K562 (cell line): ENCODE measurements around the gene FAM193A. TPM values are rescaled to one million over a fixed set of nuclear protein-coding genes. Genes with fewer than 3 reads are reported as not detected.

ENCODE experiments used
- ATAC-seq: fragments of 200-7000 bp; cut with Tn5 transposase; 3 replicates; pipeline ENCODE4 v1.9.1; 2020; ENCODE audit warnings: moderate library complexity
- BruUV-seq: library from RNA; stranded (reverse); fragments of 400-500 nt; replicated peaks from 2 replicates; lab custom pipeline; 2021; lab: Mats Ljungman, UMichigan
- CTCF ChIA-PET: fragments of 300-600 bp; formaldehyde crosslinking; extraction: SDS; loops from one replicate; lab custom pipeline; 2021; ENCODE audit warnings: low intra/inter-chr PET ratio; lab: Yijun Ruan, JAX
- POLR2A ChIA-PET: fragments of 300-600, 350-650 bp; sonication (Branson Sonifier 250); formaldehyde crosslinking; extraction: SDS; loops from one replicate; lab custom pipeline; 2021; ENCODE audit warnings: antibody characterized with exemption, inconsistent platforms; lab: Yijun Ruan, JAX
- DNase-seq, 4 experiments: peaks; one replicate each; pipeline versions ENCODE4 v3.0.0 to v3.0.0-alpha.2; 2011 to 2018; ENCODE audit warnings: low spot score in 3 of 4, mixed read lengths in 3 of 4; ENCODE audit errors: extremely low read depth in 1 of 4
- FAIRE-seq: peaks from 2 replicates; lab custom pipeline; 2011; peaks lifted over from hg19 to GRCh38; lab: Jason Lieb, UNC
- H2AFZ ChIP-seq: 2 replicates; pipeline ENCODE4 v1.6.0; 2011; ENCODE audit warnings: low read depth, low read length, control low read depth, inconsistent platforms
- H3K27ac ChIP-seq: fragments of 200-600 bp; 3 replicates; pipeline ENCODE4 v1.8.0; 2011; ENCODE audit warnings: low read depth, mild to moderate bottlenecking, control low read depth, inconsistent platforms, low read length, moderate library complexity, mixed read lengths; ENCODE audit errors: extremely low read depth
- H3K27me3 ChIP-seq, 2 experiments: fragments of 300-600 bp in 1 of 2; 2 replicates in 1 of 2; 3 replicates in 1 of 2; pipeline versions ENCODE4 v1.6.0 to v1.8.0; 2011; ENCODE audit warnings: inconsistent platforms in 2 of 2, low read length in 2 of 2, mild to moderate bottlenecking in 1 of 2, mixed read lengths in 1 of 2, moderate library complexity in 1 of 2; ENCODE audit not compliant: control insufficient read depth in 2 of 2, insufficient read depth in 2 of 2
- H3K36me3 ChIP-seq: fragments of 300-600 bp; 3 replicates; pipeline ENCODE4 v1.8.0; 2011; ENCODE audit warnings: mild to moderate bottlenecking, low read length, inconsistent platforms; ENCODE audit not compliant: control insufficient read depth, insufficient read depth
- H3K4me1 ChIP-seq, 2 experiments: fragments of 200-600 bp in 1 of 2; replicated peaks in 1 of 2; 2 replicates in 1 of 2; 3 replicates in 1 of 2; pipeline versions ENCODE4 v1.5.1 to v1.8.0; 2011; ENCODE audit warnings: inconsistent platforms in 2 of 2, low read length in 2 of 2, mild to moderate bottlenecking in 1 of 2, mixed read lengths in 1 of 2, moderate library complexity in 1 of 2; ENCODE audit not compliant: control insufficient read depth in 2 of 2, insufficient read depth in 2 of 2
- H3K4me2 ChIP-seq: 2 replicates; pipeline ENCODE4 v1.6.1; 2011; ENCODE audit warnings: low read length, control low read depth, inconsistent platforms, mixed read lengths; ENCODE audit not compliant: insufficient read depth
- H3K4me3 ChIP-seq: fragments of 200-600 bp; sonication (generic), shearing (Covaris generic); 2 replicates; pipeline ENCODE4 v1.5.1; 2016; ENCODE audit warnings: control low read depth, inconsistent platforms
- H3K79me2 ChIP-seq: fragments of 200-600 bp; 3 replicates; pipeline ENCODE4 v1.8.0; 2011; ENCODE audit warnings: low read length, inconsistent platforms; ENCODE audit not compliant: control insufficient read depth, insufficient read depth
- H3K9ac ChIP-seq, 2 experiments: 2 replicates each; pipeline versions ENCODE4 v1.6.0 to v1.6.1; 2011; ENCODE audit warnings: low read depth in 2 of 2, low read length in 2 of 2, control low read depth in 1 of 2, inconsistent platforms in 1 of 2, mild to moderate bottlenecking in 1 of 2, mixed read lengths in 1 of 2; ENCODE audit not compliant: insufficient read depth in 1 of 2
- H3K9me1 ChIP-seq: one replicate; pipeline ENCODE4 v1.6.0; 2011; ENCODE audit warnings: inconsistent platforms, mild to moderate bottlenecking, low read length, moderate library complexity; ENCODE audit not compliant: control insufficient read depth, insufficient read depth
- H3K9me3 ChIP-seq: replicated peaks from 2 replicates; pipeline ENCODE4 v1.5.1; 2011; ENCODE audit warnings: low read depth, low read length, inconsistent platforms; ENCODE audit not compliant: control insufficient read depth, insufficient read depth
- H4K20me1 ChIP-seq: replicated peaks from 2 replicates; pipeline ENCODE4 v1.6.1; 2011; ENCODE audit warnings: low read length, inconsistent platforms, mixed read lengths; ENCODE audit not compliant: control insufficient read depth, insufficient read depth
- ARID2 ChIP-seq: fragments of 450-650 bp; IDR thresholded peaks from 2 replicates; pipeline ENCODE4 v1.6.1; 2017; ENCODE audit warnings: antibody characterized with exemption, mild to moderate bottlenecking
- CBFA2T2 ChIP-seq: fragments of 450-650 bp; conservative IDR thresholded peaks from 2 replicates; pipeline ENCODE4 v1.6.1; 2017; ENCODE audit warnings: mild to moderate bottlenecking
- DPF2 ChIP-seq: fragments of 450-650 bp; IDR thresholded peaks from 2 replicates; pipeline ENCODE4 v1.6.1; 2016
- RFX1 ChIP-seq: fragments of 450-650 bp; IDR thresholded peaks from 2 replicates; pipeline ENCODE4 v1.6.1; 2016; ENCODE audit warnings: mild to moderate bottlenecking, moderate library complexity
- SMARCC2 ChIP-seq: fragments of 450-650 bp; IDR thresholded peaks from 2 replicates; pipeline ENCODE4 v1.6.1; 2017; ENCODE audit warnings: antibody characterized with exemption, moderate library complexity, mild to moderate bottlenecking, low read depth
- STAT6 ChIP-seq: sonication (generic); formaldehyde crosslinking; IDR thresholded peaks from 2 replicates; pipeline ENCODE4 v1.8.1; 2023; ENCODE audit warnings: mild to moderate bottlenecking, missing genetic modification reagents
- ZFPM2 ChIP-seq: fragments of 250-450 bp; sonication (Bioruptor Pico); IDR thresholded peaks from 2 replicates; pipeline ENCODE4 v1.5.1; 2022; ENCODE audit warnings: mild to moderate bottlenecking
- ZNF347 ChIP-seq: fragments of 450-650 bp; formaldehyde crosslinking; IDR thresholded peaks from 2 replicates; pipeline ENCODE4 v1.4.0; 2020; ENCODE audit warnings: low read depth, mild to moderate bottlenecking, moderate library complexity
- ZSCAN32 ChIP-seq: fragments of 450-650 bp; formaldehyde crosslinking; IDR thresholded peaks from 2 replicates; pipeline ENCODE4 v1.4.0; 2020; ENCODE audit warnings: mild to moderate bottlenecking, moderate library complexity
- WGBS: fragments of 100-300 bp; shearing (Covaris generic); methylation state at CpG from one replicate; pipeline ENCODE4 v1.1.6; 2016; ENCODE audit warnings: low coverage, mixed read lengths; ENCODE audit not compliant: insufficient coverage; ENCODE audit errors: missing lambda C conversion rate; 5-methylcytosine and 5-hydroxymethylcytosine counted together
- in situ Hi-C: fragments of 300-500 bp; cut with MboI; formaldehyde crosslinking; loops from 4 replicates; pipeline ENCODE4 v1.15.0; 2018; ENCODE audit warnings: inconsistent platforms, mixed read lengths
- intact Hi-C: fragments of 100-400 bp; cut with micrococcal nuclease; formaldehyde crosslinking; loops from 2 replicates; pipeline ENCODE4 v1.14.2; 2022
- polyA plus RNA-seq, 8 experiments: library from polyadenylated mRNA; depleted of rRNA in 4 of 8; stranded (reverse) in 5 of 8; unstranded in 3 of 8; fragments of >200 nt; fragmentation: Nextera tagmentation in 2 of 8; fragmentation: Illumina TruSeq in 1 of 8; extraction: Ambion mirVana in 2 of 8; extraction: Trizol in 1 of 8; gene quantifications; 2 replicates each; pipeline versions ENCODE4 v1.2.1 to v1.2.3, GENCODE V29; 2011 to 2014; ENCODE audit warnings: inconsistent platforms in 1 of 8, missing spikeins in 1 of 8
- total RNA-seq, 7 experiments: library from RNA; depleted of rRNA in 6 of 7; stranded (reverse); fragments of >200 nt in 6 of 7; fragmentation: Illumina TruSeq in 2 of 7; extraction: Trizol in 2 of 7; gene quantifications; 2 replicates each; pipeline versions ENCODE4 v1.2.1 to v1.2.3, GENCODE V29; 2011 to 2021; ENCODE audit warnings: low replicate concordance in 1 of 7

The FAM193A gene
- total and polyA plus RNA-seq, 9 of the 15 experiments (the other 6 are each of a cell fraction or from before 2014, with no cell fraction given) = 0.46 to 24.6 (median 9.6) TPM

GRCh38 chr4:2714918-2715317, 178.5 kb downstream of the FAM193A start:
- BruUV-seq = no TSS peak
- no peak overlapping the region for H3K9ac ChIP-seq
- intact Hi-C loops = no loop called here
- CTCF ChIA-PET = no interaction called here
- no peak overlapping the region for H3K27ac ChIP-seq
- H3K4me1 ChIP-seq = no peaks in the 10 kb centered on the region
- no peaks in the 10 kb centered on the region for H3K9me1 ChIP-seq
- in situ Hi-C loops = no loop called here
- no peak overlapping the region for H3K4me2 ChIP-seq
- DNase-seq = no peak
- 87% methylated on average over 4 of the region's 4 CpGs for WGBS
- FAIRE-seq = no peak
- no peak for ATAC-seq
- H3K36me3 ChIP-seq = peaks cover 51% of the 10 kb centered on the region; the same call in 2 of the 3 replicates
- H4K20me1 ChIP-seq = no peaks in the 10 kb centered on the region
- no peaks in the 10 kb centered on the region for H3K27me3 ChIP-seq
- H3K4me3 ChIP-seq = no peak overlapping the region
- no peaks in the 10 kb centered on the region for H3K9me3 ChIP-seq
- no peaks in the 10 kb centered on the region for H3K79me2 ChIP-seq
- H2AFZ ChIP-seq = no peak overlapping the region
- POLR2A ChIA-PET = interaction anchor here (1.6 kb wide), 1 partner anchor 11 kb away, joined by 4 read pairs; no protein-coding TSS in a partner anchor
- TF ChIP-seq STAT6 (CRISPR knock-in tag) (no peak), ZFPM2 (CRISPR knock-in tag) (no peak), SMARCC2 (no peak), RFX1 (no peak), CBFA2T2 (no peak), ARID2 (no peak), ZNF347 (CRISPR knock-in tag) (no peak), ZSCAN32 (CRISPR knock-in tag) (no peak), DPF2 (no peak)
